ENCODE measurements around the gene PHYHD1. TPM values are rescaled to one million over a fixed set of nuclear protein-coding genes. Genes with fewer than 3 reads are reported as not detected.
A peak's percentile ranks its signal among the peaks of the same experiment; 100 is the strongest.
"Not testable (repeated sequence)": the region's sequence is repeated elsewhere in the genome, so short reads cannot be mapped to it uniquely, and the experiment has no call there.

The PHYHD1 gene
- total RNA-seq, 1 donor from 2014 or later: 23.6 TPM

- Histone ChIP-seq H3K4me3 (peak overlapping the region; percentile 65 to 76), H3K36me3 (no peaks in the 10 kb centered on the region), H3K27me3 (no peaks in the 10 kb centered on the region), H3K4me1 (peaks cover 20% of the 10 kb centered on the region), H3K27ac (peak overlapping the region; percentile 85), H3K9me3 (no peaks in the 10 kb centered on the region)
- DNase-seq (ENCODE audit: extremely low spot score in 2 of 2): no peak
- TF ChIP-seq POLR2A (IDR thresholded peaks at IDR 0.05) (no peak), CTCF (IDR thresholded peaks at IDR 0.05) (no peak), POLR2AphosphoS5 (IDR thresholded peaks at IDR 0.05; ENCODE audit: insufficient read depth in 1 of 2, low read depth in 1 of 2) (no peak)
- intact Hi-C loops (cut with DNase I): no loop called here
Observed at GRCh38 chr9:128947277-128947526, 26.4 kb downstream of the PHYHD1 start.

- intact Hi-C loops (cut with DNase I): no loop called here
- Histone ChIP-seq H3K9me3 (no peaks in the 10 kb centered on the region), H3K4me3 (peak within 1 kb of the TSS; percentile 65 to 76), H3K36me3 (peaks cover 0 to under 1% of the 10 kb centered on the region in 2 donors), H3K27me3 (no peaks in the 10 kb centered on the region), H3K27ac (peak within 1 kb of the TSS; percentile 85), H3K4me1 (peaks cover 20% of the 10 kb centered on the region)
- DNase-seq (ENCODE audit: extremely low spot score in 2 of 2): no peak
- TF ChIP-seq CTCF (IDR thresholded peaks at IDR 0.05): peak in 1 of 3 experiments; percentile 40
- peak in 1 of 2 donors; percentile 93 for TF ChIP-seq POLR2A (IDR thresholded peaks at IDR 0.05)
- TF ChIP-seq POLR2AphosphoS5 (IDR thresholded peaks at IDR 0.05; ENCODE audit: insufficient read depth in 1 of 2, low read depth in 1 of 2): peak; percentile 90 to 98
Observed at GRCh38 chr9:128947527-128948301, 26.9 kb downstream of the PHYHD1 start, which contains the start of the genes DOLK and NUP188. Gene DOLK, minus strand, starts transcription at chr9:128947603. Its CDS starts 300 bp downstream, at chr9:128947303. Gene NUP188, plus strand, starts transcription at chr9:128947699. Its CDS starts 21 bp downstream, at chr9:128947720.

GRCh38 chr9:128961403-128961802, 40.6 kb downstream of the PHYHD1 start:
- H3K9me3 ChIP-seq; H3K27me3 ChIP-seq; intact Hi-C loops (cut with DNase I); H3K27ac ChIP-seq; H3K4me1 ChIP-seq; DNase-seq (ENCODE audit: extremely low spot score in 2 of 2); H3K4me3 ChIP-seq: not testable (repeated sequence)
- H3K36me3 ChIP-seq: peaks cover 2 to 73% of the 10 kb centered on the region in 2 donors

GRCh38 chr9:128969491-128969890, 48.7 kb downstream of the PHYHD1 start:
- no peak for TF ChIP-seq CTCF (IDR thresholded peaks at IDR 0.05)
- TF ChIP-seq POLR2AphosphoS5 (IDR thresholded peaks at IDR 0.05; ENCODE audit: insufficient read depth in 1 of 2, low read depth in 1 of 2): no peak
- no peak for TF ChIP-seq POLR2A (IDR thresholded peaks at IDR 0.05)
- Histone ChIP-seq H3K36me3 (peaks cover 0 to 62% of the 10 kb centered on the region in 2 donors), H3K9me3 (no peaks in the 10 kb centered on the region), H3K4me1 (no peaks in the 10 kb centered on the region), H3K27me3 (no peaks in the 10 kb centered on the region), H3K27ac (no peak overlapping the region), H3K4me3 (no peak overlapping the region)
- DNase-seq (ENCODE audit: extremely low spot score in 2 of 2): no peak
- intact Hi-C loops (cut with DNase I): no loop called here

- TF ChIP-seq CTCF (IDR thresholded peaks at IDR 0.05): no peak
- TF ChIP-seq POLR2A (IDR thresholded peaks at IDR 0.05): no peak
- no peak for TF ChIP-seq POLR2AphosphoS5 (IDR thresholded peaks at IDR 0.05; ENCODE audit: insufficient read depth in 1 of 2, low read depth in 1 of 2)
- Histone ChIP-seq H3K36me3 (peaks cover 0 to 87% of the 10 kb centered on the region in 2 donors), H3K4me3 (no peak overlapping the region), H3K27ac (no peak overlapping the region), H3K9me3 (no peaks in the 10 kb centered on the region), H3K4me1 (no peaks in the 10 kb centered on the region), H3K27me3 (no peaks in the 10 kb centered on the region)
- no peak for DNase-seq (ENCODE audit: extremely low spot score in 2 of 2)
- intact Hi-C loops (cut with DNase I): no loop called here
Observed at GRCh38 chr9:128972956-128973355, 52.2 kb downstream of the PHYHD1 start.
